B cell (primary cell): Measurements from ENCODE around the gene NSG1. TPM values are rescaled to one million over a fixed set of nuclear protein-coding genes. Genes with fewer than 3 reads are reported as not detected.

Source experiments
- ATAC-seq: fragments of 200-7000 bp; cut with Tn5 transposase; one replicate; pipeline ENCODE4 v1.10.0; 2021; ENCODE audit warnings: low read depth, mild to moderate bottlenecking, moderate number of reproducible peaks, moderate library complexity
- CTCF ChIA-PET: fragments of 350-600 bp; sonication (Branson Sonifier 250); formaldehyde crosslinking; loops from one replicate; lab custom pipeline; 2021; ENCODE audit warnings: antibody characterized with exemption, inconsistent platforms; lab: Charles Lee
- POLR2A ChIA-PET: fragments of 350-600 bp; sonication (Branson Sonifier 250); formaldehyde crosslinking; loops from one replicate; lab custom pipeline; 2021; ENCODE audit warnings: antibody characterized with exemption; lab: Charles Lee
- DNase-seq: peaks from one replicate; pipeline ENCODE4 v3.0.0; 2013
- H2AFZ ChIP-seq: 2 replicates; pipeline ENCODE4 v1.6.1; 2012; ENCODE audit warnings: mild to moderate bottlenecking, low read depth, low read length; ENCODE audit not compliant: insufficient read depth, poor library complexity, severe bottlenecking
- H3K27ac ChIP-seq, 2 donors: 1 replicate in 1 of 2; 2 replicates in 1 of 2; pipeline ENCODE4 v1.5.1; 2012 to 2013; ENCODE audit warnings: low read length in 2 of 2, mild to moderate bottlenecking in 2 of 2, moderate library complexity in 1 of 2
- H3K27me3 ChIP-seq, 4 experiments: fragments of 200-600 bp in 1 of 4; sonication (generic) in 1 of 4; replicated peaks in 1 of 4; 1 replicate in 2 of 4; 2 replicates in 2 of 4; pipeline versions ENCODE4 v1.6.1 to v1.7.0; 2013 to 2016; ENCODE audit warnings: low read length in 3 of 4, mild to moderate bottlenecking in 2 of 4, mixed read lengths in 1 of 4, moderate library complexity in 1 of 4; ENCODE audit not compliant: insufficient read depth in 4 of 4, control insufficient read depth in 3 of 4; ENCODE audit errors: control extremely low read depth in 1 of 4
- H3K36me3 ChIP-seq, 2 experiments: replicated peaks in 1 of 2; 1 replicate in 1 of 2; 2 replicates in 1 of 2; pipeline versions ENCODE4 v1.6.1 to v1.7.1; 2013; ENCODE audit warnings: low read length in 1 of 2; ENCODE audit not compliant: insufficient read depth in 2 of 2, control insufficient read depth in 1 of 2; ENCODE audit errors: control extremely low read depth in 1 of 2, extremely low read depth in 1 of 2
- H3K4me1 ChIP-seq, 2 donors: fragments of 200-600 bp in 1 of 2; sonication (generic) in 1 of 2; 1 replicate in 1 of 2; 2 replicates in 1 of 2; pipeline versions ENCODE4 v1.5.1 to v1.6.1; 2013 to 2017; ENCODE audit warnings: low read length in 2 of 2; ENCODE audit not compliant: control insufficient read depth in 2 of 2, insufficient read depth in 2 of 2
- H3K4me2 ChIP-seq: replicated peaks from 2 replicates; pipeline ENCODE3; 2012; ENCODE audit warnings: mild to moderate bottlenecking, low read depth, low read length; ENCODE audit not compliant: poor library complexity, severe bottlenecking
- H3K4me3 ChIP-seq, 5 experiments: fragments of 200-600 bp in 1 of 5; sonication (generic) in 1 of 5; 1 replicate in 3 of 5; 2 replicates in 2 of 5; pipeline versions ENCODE4 v1.5.1 to v1.7.0; 2011 to 2016; ENCODE audit warnings: low read length in 4 of 5, mild to moderate bottlenecking in 4 of 5, low read depth in 2 of 5, control low read depth in 1 of 5, moderate library complexity in 1 of 5; ENCODE audit not compliant: insufficient read depth in 1 of 5; ENCODE audit errors: control extremely low read depth in 1 of 5, extremely low read depth in 1 of 5
- H3K79me2 ChIP-seq: fragments of 200-600 bp; sonication (generic); one replicate; pipeline ENCODE4 v1.6.0; 2016; ENCODE audit warnings: low read length; ENCODE audit not compliant: control insufficient read depth, insufficient read depth
- H3K9ac ChIP-seq: fragments of 200-600 bp; sonication (generic); 2 replicates; pipeline ENCODE4 v1.6.1; 2017; ENCODE audit warnings: mild to moderate bottlenecking, low read length, moderate library complexity
- H3K9me3 ChIP-seq, 3 donors: one replicate each; pipeline versions ENCODE4 v1.6.1 to v1.7.1; 2013; ENCODE audit warnings: low read length in 2 of 3; ENCODE audit not compliant: control insufficient read depth in 2 of 3, insufficient read depth in 1 of 3; ENCODE audit errors: control extremely low read depth in 1 of 3
- H4K20me1 ChIP-seq: 2 replicates; pipeline ENCODE4 v1.6.0; 2012; ENCODE audit warnings: mild to moderate bottlenecking, low read length; ENCODE audit not compliant: insufficient read depth, control insufficient read depth, poor library complexity, severe bottlenecking
- H3K27ac Mint-ChIP-seq: one replicate; pipeline ENCODE4 v1.8.0; 2021; ENCODE audit warnings: mixed read lengths
- H3K27me3 Mint-ChIP-seq: one replicate; pipeline ENCODE4 v1.8.0; 2021; ENCODE audit warnings: mixed read lengths
- H3K4me1 Mint-ChIP-seq: one replicate; pipeline ENCODE4 v1.8.0; 2021; ENCODE audit warnings: mixed read lengths
- H3K4me3 Mint-ChIP-seq: one replicate; pipeline ENCODE4 v1.8.0; 2021; ENCODE audit warnings: mixed read lengths
- H3K9me3 Mint-ChIP-seq: one replicate; pipeline ENCODE4 v1.8.0; 2022; ENCODE audit warnings: mixed read lengths; ENCODE audit not compliant: insufficient read depth
- EZH2 ChIP-seq: IDR thresholded peaks from 2 replicates; pipeline ENCODE4 v1.6.1; 2012; ENCODE audit warnings: borderline replicate concordance, low read depth, mild to moderate bottlenecking, moderate library complexity, low read length; ENCODE audit not compliant: insufficient read depth, poor library complexity, severe bottlenecking
- WGBS: methylation state at CpG from one replicate; pipeline ENCODE4 v1.1.5; 2013; ENCODE audit warnings: missing lambda C conversion rate; ENCODE audit not compliant: insufficient coverage; 5-methylcytosine and 5-hydroxymethylcytosine counted together
- intact Hi-C: fragments of 100-400 bp; cut with micrococcal nuclease; formaldehyde crosslinking; loops from one replicate; pipeline ENCODE4 v1.10.0; 2022
- polyA plus RNA-seq: library from polyadenylated mRNA; depleted of rRNA; stranded (reverse); fragments of >200 nt; gene quantifications from 2 replicates; pipeline ENCODE4 v1.2.3, GENCODE V29; 2012
- total RNA-seq, 2 donors: library from RNA; stranded (reverse); fragments of 120-200 nt in 1 of 2; gene quantifications; 1 replicate in 1 of 2; 2 replicates in 1 of 2; pipeline versions ENCODE4 v1.2.3 to v1.2.4, GENCODE V29; 2013 to 2022
- TF ChIP-seq, protein P1 (sequence below): fragments of 200-600 bp; IDR thresholded peaks from one replicate; pipeline ENCODE4 v1.8.0; 2022; ENCODE audit warnings: antibody characterized with exemption, mild to moderate bottlenecking

The NSG1 gene
- total and polyA plus RNA-seq, 2 donors (not counting 1 experiment from before 2014, with no cell fraction given): not detected

- Histone ChIP-seq H3K9me3 (peaks cover 0 to 6% (median 0%) of the 10 kb centered on the region in 3 donors), H3K4me1 (no peaks in the 10 kb centered on the region), H3K27ac (no peak overlapping the region), H3K4me3 (no peak overlapping the region), H4K20me1 (no peaks in the 10 kb centered on the region), H3K9ac (no peak overlapping the region), H3K27me3 (peaks cover 0 to 17% (median 1%) of the 10 kb centered on the region in 4 experiments), H3K4me2 (no peak overlapping the region), H3K79me2 (no peaks in the 10 kb centered on the region), H2AFZ (no peak overlapping the region), H3K36me3 (no peaks in the 10 kb centered on the region)
- Mint-ChIP-seq H3K27me3 (peaks cover 64% of the 10 kb centered on the region), H3K27ac (no peak overlapping the region), H3K4me3 (no peak overlapping the region), H3K4me1 (no peaks in the 10 kb centered on the region), H3K9me3 (peaks cover 3% of the 10 kb centered on the region)
- no peak for ATAC-seq
- TF ChIP-seq, protein P1, sequence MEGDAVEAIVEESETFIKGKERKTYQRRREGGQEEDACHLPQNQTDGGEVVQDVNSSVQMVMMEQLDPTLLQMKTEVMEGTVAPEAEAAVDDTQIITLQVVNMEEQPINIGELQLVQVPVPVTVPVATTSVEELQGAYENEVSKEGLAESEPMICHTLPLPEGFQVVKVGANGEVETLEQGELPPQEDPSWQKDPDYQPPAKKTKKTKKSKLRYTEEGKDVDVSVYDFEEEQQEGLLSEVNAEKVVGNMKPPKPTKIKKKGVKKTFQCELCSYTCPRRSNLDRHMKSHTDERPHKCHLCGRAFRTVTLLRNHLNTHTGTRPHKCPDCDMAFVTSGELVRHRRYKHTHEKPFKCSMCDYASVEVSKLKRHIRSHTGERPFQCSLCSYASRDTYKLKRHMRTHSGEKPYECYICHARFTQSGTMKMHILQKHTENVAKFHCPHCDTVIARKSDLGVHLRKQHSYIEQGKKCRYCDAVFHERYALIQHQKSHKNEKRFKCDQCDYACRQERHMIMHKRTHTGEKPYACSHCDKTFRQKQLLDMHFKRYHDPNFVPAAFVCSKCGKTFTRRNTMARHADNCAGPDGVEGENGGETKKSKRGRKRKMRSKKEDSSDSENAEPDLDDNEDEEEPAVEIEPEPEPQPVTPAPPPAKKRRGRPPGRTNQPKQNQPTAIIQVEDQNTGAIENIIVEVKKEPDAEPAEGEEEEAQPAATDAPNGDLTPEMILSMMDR: no peak
- TF ChIP-seq EZH2: no peak
- CTCF ChIA-PET: no interaction called here
- POLR2A ChIA-PET: no interaction called here
- 57% methylated on average over 5 of the region's 6 CpGs for WGBS
- intact Hi-C loops: no loop called here
- DNase-seq: no peak
These were observed 7.3 kb upstream of the NSG1 start for GRCh38 chr4:4379540-4380087.

GRCh38 chr4:4383085-4383484 lies 3.8 kb upstream of the NSG1 start:
- TF ChIP-seq, protein P1: no peak
- no peak for TF ChIP-seq EZH2

More at GRCh38 chr4:4383085-4383484, 3.8 kb upstream of the NSG1 start:
- Histone ChIP-seq H3K9ac (no peak overlapping the region), H3K9me3 (peaks cover 0 to 2% (median 0%) of the 10 kb centered on the region in 3 donors), H3K27ac (no peak overlapping the region), H3K4me1 (peaks cover 11 to 19% of the 10 kb centered on the region in 2 donors), H3K36me3 (no peaks in the 10 kb centered on the region), H3K4me2 (no peak overlapping the region), H3K79me2 (no peaks in the 10 kb centered on the region), H2AFZ (no peak overlapping the region), H4K20me1 (no peaks in the 10 kb centered on the region), H3K27me3 (peaks cover 0 to 40% (median 12%) of the 10 kb centered on the region in 4 experiments), H3K4me3 (no peak overlapping the region)
- H3K4me1 Mint-ChIP-seq: peaks cover 10% of the 10 kb centered on the region
- H3K9me3 Mint-ChIP-seq: no peaks in the 10 kb centered on the region
- POLR2A ChIA-PET: no interaction called here
- no peak overlapping the region for H3K4me3 Mint-ChIP-seq
- WGBS: 60% methylated on average over 1 of the region's 3 CpGs
- CTCF ChIA-PET: no interaction called here
- ATAC-seq (no peak), DNase-seq (no peak)
- H3K27ac Mint-ChIP-seq: no peak overlapping the region
- intact Hi-C loops: no loop called here
- peaks cover 51% of the 10 kb centered on the region for H3K27me3 Mint-ChIP-seq
